GM18499 (cell line): ENCODE results near the gene CLTB.

Source experiments
- ATAC-seq: cut with Tn5 transposase; IDR thresholded peaks from one replicate; pipeline ENCODE4 v1.9.1; 2021; ENCODE audit warnings: moderate number of reproducible peaks; ENCODE audit not compliant: insufficient read depth, unreplicated experiment

CLTB gene

DNA sequence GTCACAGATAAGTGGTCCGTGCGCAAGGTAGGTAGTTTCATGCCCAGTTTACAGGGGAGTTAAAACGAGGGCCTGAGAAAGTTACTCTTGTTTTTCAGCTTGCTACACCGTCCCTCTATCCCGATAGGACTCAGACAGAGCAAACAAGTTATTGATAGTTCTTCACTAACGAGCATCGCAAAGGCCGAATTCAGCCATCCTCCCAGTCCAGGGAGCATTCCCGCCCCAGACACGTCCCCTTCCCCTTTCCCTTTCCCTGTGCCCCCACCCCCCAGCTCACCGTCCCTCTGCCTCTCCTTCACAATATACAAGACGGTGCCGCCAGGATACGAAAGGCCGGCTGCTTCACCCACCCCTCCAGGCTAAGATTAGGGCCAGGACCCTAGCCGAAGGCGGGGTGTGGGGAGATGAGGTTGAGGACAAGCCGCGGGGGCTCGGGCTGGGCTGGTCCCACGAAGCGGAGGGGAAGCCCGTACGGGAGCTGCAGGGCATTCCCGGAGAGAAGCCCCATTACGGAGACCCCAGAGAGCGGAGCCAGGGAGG, 55.4 kb downstream of the CLTB start:
- no peak for ATAC-seq

DNA sequence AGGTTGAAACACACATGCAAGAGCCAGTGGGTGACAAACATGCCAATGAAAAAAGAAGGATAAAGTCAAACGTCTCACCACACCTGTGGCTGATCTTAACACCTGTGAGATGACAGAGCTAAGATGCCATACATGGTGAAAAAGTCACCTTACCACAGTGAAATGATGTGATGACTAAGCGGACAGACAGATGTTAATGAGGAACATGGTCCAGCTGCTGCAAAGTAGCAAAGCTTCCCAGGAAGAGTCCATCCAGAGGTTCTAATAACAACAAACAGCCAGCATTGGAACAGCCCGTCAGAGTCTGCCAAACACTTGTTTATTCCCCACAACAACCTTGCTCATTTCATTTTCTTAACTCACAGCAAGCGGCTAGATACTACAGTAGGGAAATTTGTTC, 56.7 kb downstream of the CLTB start:
- ATAC-seq: no peak

DNA sequence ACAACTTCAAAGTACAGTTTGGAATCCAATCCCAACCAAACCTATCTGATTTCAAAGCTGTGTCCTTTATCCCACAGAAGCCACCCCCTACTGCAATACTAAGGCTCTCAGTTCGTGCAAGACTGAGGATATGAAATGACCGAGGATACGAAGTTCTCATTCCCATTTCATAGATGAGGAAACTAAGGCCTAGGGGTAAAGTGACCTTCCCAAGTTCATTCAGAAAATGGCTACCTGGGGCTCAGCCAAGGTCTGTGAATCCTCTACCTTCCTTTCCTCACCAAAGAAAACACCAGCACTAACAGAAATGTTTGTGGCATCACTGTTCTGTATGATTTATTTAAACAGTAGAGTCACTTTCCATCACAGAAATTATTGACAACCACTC, 60.2 kb downstream of the CLTB start:
- ATAC-seq: no peak

DNA sequence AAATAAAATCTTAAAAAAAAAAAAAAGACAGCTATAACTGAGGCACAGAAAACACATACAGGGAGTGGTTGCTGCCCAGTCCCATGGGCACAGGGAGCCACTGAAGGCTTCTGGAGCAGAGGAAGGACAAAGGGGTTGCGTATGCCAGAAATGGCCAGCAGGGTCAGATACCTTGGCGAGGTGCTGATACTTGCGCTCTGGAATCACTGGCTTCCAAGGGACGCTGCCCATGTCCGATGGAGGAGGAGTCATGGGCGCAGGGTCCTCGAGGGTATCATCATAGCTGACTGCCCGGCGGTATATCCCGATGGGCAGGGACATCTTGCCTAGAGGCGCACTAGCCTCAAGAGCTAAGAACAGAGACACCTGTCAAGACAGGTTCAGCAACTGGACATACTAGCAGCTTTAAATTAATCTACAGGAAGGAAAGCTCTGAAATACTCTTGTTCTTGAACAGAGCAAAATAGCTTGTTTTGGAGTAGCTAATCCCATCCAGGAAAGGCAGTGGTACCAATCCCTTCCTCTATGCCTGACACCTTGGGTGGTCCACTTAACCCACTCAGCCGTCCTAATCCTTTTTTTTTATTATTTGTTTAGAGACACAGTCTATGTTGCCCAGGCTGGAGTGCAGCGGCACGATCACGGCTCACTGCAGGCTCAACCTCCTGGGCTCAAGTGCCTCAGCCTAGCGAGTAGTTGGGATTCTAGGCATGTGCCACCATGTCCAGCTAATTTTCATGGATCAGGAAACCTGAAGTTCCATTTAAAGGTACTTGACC, 60.8 kb downstream of the CLTB start:
- no peak for ATAC-seq

DNA sequence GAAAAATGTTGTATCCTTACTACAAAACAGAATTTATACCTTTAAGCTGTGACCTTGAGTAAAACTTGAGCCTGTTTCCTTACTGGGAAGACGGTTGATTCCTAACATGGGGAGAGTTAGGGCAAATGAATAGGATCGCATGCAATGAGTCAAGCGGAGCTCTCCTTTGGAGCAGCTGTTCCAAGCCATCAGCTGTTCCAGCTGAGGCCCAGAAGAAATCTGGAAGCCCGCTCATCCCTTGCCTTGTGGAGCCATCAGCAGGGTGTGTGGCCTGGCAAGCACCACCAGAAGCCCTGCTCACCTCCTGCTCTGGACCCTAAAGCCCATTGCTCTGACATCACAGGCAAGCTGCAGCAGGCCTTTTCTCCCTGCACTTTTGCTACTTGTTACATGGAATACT, 62.8 kb downstream of the CLTB start:
- no peak for ATAC-seq

DNA sequence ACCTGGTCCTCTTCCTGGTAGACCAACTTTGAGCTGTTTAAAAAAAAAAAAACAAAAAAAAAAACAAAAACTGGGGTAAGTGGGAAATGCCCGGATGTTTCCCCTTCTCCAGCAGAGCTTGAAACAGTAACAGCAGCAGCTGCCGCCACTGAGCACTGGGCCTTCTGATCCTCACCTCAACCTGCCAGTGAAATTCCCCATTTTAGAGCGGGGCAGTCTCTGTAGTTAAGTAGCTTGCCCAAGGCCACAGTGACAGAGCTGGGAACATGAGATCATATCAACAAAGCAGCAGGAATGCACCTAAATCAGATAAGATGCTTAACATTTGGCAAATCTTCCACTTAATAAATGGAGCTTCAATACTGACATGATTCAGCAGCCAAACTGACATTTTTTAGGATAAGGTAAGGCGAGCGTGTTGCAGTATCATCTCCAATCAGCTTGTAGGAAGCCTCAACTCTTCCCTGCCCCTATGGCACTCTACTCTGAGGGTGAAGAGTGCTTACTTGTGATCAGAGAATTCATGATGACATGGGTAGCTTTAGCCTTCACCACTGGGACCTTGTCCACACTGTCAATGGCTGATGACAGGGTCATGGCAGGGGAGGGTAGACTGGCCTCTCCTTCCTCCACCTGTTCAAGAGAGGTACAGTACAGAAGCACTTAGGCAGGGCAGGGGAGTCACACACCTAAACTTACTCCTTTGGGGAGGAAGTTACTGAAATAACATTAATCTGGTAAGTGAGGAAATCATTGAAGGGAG, 64.0 kb downstream of the CLTB start:
- no peak for ATAC-seq

DNA sequence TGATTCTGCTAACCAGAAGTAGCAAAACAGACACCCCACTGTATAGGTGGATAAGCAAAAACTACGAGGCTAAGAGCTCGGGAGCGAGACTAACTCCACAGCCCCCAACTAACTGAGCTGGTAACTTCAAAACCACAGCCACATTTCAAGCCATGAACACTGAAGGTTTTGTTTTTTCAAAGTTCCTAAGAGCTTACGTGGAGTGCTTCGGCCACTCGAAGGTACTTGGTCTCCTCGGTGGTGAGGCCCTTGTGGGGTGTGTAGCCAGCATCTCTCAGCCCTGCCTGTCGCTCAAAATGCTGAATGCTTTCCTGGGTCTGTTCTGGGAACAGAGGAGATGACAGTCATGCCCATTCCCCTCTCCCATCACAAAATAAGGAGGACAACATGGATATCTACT, 65.9 kb downstream of the CLTB start:
- no peak for ATAC-seq

DNA sequence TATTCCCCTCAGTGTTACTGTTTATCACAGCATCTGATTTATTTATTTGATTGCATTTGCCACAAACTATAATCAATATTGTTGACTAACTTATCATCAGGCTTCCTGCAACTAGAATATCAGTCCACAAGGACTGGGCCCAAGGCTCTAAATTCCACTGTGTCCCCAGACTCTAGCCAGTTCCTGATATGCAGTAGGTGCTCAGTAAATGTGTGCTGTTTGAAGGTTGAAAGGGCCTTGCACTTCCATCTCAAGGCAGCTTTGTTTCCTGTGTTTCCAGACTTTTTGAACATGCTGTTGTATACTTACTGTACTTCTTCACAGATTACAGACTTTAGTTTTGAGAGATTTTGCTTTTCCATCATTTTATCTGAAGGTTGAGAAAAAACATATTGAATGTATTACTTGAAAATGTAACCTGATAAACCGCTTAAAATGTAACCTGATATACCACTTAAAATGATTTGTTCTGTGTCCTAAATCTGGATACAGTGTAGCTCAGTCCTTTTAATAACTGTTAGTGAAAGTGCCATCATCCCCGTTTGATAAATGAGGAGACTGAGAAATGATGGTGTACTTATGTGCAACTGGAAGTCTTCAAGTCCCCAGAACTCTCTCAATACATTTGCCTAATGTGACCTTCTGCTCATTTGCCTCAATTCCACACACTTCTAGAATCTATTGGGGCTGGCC, 73.4 kb downstream of the CLTB start:
- ATAC-seq: no peak
